ENCODE measurements around the gene MRPL55.

MRPL55 gene

DNA sequence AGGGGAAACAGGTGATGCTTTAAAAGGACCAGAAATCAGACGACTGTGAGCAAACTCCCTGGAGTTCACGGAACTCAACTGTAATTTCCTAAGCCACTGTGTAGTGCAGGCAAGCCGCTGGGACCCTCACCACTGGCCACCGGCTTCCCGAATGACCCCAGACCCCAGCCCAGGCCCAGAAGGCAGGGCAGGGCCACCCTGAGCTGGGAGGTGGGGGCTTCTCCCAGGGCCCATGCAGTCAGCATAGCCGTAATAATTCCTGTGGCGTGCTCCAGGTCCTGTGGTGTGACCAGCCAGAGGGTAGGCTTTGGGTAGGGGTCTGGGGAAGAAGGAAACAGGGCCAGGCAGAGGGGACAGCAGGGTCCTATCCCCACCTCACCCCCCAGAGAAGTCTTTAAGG is 30.1 kb downstream of the MRPL55 start:
- ChIA-PET CTCF (no interaction called here), POLR2A (no interaction called here)
- TF ChIP-seq, protein P1, sequence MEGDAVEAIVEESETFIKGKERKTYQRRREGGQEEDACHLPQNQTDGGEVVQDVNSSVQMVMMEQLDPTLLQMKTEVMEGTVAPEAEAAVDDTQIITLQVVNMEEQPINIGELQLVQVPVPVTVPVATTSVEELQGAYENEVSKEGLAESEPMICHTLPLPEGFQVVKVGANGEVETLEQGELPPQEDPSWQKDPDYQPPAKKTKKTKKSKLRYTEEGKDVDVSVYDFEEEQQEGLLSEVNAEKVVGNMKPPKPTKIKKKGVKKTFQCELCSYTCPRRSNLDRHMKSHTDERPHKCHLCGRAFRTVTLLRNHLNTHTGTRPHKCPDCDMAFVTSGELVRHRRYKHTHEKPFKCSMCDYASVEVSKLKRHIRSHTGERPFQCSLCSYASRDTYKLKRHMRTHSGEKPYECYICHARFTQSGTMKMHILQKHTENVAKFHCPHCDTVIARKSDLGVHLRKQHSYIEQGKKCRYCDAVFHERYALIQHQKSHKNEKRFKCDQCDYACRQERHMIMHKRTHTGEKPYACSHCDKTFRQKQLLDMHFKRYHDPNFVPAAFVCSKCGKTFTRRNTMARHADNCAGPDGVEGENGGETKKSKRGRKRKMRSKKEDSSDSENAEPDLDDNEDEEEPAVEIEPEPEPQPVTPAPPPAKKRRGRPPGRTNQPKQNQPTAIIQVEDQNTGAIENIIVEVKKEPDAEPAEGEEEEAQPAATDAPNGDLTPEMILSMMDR (IDR thresholded peaks at IDR 0.05; ENCODE audit: insufficient read depth, low read length, missing control alignments), result no peak
- no peak overlapping the region for H3K4me3 ChIP-seq (ENCODE audit: low read depth, low read length)
- DNase-seq (ENCODE audit: low read depth, low spot score), result no peak

DNA sequence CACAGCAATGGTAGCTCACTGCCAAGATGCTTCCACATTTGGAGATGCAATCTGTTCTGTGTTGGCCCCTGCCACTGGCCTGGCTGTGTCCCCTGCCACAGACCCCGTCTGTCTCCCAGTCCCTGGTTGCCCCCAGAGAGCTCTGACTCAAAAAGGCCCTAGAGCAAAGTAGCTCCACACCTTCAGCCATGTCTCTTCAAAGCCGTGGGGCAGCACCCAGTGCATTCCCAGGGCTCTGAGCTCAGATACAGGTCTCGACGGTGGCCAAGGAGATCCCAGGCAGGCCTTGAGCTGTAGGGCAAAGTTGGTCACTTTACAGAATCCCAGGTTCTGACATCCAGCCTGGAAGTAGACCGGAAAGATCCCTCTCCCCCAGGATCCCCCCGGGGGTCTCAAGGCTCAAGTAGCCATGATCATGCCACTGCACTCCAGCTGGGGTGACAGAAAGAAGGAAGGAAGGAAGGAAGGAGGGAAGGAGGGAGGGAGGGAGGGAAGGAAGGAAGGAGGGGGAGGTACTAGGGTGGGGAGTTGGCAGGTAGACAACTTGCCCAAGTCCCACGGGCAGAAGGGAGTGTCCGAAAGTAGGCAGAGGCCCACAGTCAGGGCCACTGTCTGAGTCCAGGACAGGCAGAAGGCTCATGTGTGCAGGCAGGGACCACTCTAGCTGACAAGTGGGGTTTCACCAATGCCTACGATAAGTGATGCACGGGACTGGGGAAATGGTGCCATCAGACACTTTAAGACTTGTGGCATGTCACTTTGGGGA is 31.4 kb downstream of the MRPL55 start:
- CTCF ChIA-PET, result interaction anchor here (1.1 to 1.3 kb wide), 2 partner anchors 73 to 78 kb away, joined by 3 read pairs; no protein-coding TSS in a partner anchor
- H3K4me3 ChIP-seq (ENCODE audit: low read depth, low read length), result no peak overlapping the region
- POLR2A ChIA-PET, result no interaction called here
- no peak for DNase-seq (ENCODE audit: low read depth, low spot score)
- TF ChIP-seq, protein P1 (IDR thresholded peaks at IDR 0.05; ENCODE audit: insufficient read depth, low read length, missing control alignments), result no peak

DNA sequence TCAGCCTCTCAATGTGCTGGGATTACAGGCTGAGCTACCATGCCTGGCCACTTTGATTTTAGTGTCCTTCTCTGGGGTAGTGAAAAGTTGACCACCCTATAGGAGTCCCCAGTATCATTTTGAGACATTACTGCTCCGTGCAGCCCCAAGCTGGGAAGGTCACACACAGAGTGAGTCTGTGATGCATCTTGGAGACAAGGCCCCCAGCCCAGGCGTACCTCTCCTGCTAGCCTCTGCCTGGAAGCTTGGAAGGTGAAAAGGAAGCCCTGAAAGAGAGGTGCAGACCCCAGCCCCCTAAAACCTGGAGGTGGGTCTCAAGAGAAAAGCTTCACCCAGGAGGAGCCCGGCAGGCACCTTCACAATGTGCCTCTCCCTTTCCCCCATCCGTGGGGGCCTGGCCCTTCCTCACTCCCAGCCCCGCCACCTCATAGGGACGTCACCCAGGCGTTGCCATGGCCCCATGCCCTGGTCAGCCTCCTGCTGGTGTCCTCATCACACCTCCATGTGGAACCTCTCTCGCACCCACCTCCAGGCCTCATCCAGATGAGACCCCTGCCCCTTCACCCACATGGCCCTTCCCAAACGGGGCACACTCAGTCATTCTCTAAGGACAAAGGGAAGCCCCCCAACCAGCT is 32.2 kb downstream of the MRPL55 start:
- POLR2A ChIA-PET, result no interaction called here
- DNase-seq (ENCODE audit: low read depth, low spot score), result no peak
- CTCF ChIA-PET, result interaction anchor here (1.1 to 1.5 kb wide), 3 partner anchors 72 to 89 kb away, joined by 3 read pairs; partner anchors contain the start of gene IBA57
- TF ChIP-seq, protein P1 (IDR thresholded peaks at IDR 0.05; ENCODE audit: insufficient read depth, low read length, missing control alignments), result no peak
- H3K4me3 ChIP-seq (ENCODE audit: low read depth, low read length), result no peak overlapping the region

DNA sequence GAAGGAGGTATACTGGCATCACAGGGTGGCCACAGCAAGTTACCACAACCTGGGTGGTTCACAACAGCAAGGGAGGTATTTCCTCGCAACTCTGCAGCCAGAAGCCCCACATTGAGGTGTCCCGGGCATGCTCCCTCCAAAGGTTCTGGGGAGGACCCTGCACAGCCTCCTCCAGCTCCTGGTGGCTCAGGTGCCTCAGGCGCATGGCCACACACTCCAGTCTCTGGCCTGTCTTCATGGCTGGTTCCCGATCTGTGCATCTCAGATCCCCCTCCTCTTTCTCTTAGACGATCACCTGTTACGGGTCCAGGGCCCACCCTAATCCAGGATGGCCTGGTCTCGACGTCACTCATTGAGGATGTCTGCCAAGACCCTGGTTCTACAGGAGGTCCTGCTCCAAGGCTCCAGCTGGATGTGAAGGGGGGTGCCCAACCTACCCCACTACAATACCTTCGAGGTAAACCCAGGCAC is 33.3 kb downstream of the MRPL55 start:
- H3K4me3 ChIP-seq (ENCODE audit: low read depth, low read length), result no peak overlapping the region
- no peak for DNase-seq (ENCODE audit: low read depth, low spot score)
- ChIA-PET CTCF (interaction anchor here (1.5 kb wide), 1 partner anchor 90 kb away, joined by 3 read pairs; the partner anchor contains the start of gene IBA57), POLR2A (no interaction called here)
- TF ChIP-seq, protein P1 (IDR thresholded peaks at IDR 0.05; ENCODE audit: insufficient read depth, low read length, missing control alignments), result no peak

DNA sequence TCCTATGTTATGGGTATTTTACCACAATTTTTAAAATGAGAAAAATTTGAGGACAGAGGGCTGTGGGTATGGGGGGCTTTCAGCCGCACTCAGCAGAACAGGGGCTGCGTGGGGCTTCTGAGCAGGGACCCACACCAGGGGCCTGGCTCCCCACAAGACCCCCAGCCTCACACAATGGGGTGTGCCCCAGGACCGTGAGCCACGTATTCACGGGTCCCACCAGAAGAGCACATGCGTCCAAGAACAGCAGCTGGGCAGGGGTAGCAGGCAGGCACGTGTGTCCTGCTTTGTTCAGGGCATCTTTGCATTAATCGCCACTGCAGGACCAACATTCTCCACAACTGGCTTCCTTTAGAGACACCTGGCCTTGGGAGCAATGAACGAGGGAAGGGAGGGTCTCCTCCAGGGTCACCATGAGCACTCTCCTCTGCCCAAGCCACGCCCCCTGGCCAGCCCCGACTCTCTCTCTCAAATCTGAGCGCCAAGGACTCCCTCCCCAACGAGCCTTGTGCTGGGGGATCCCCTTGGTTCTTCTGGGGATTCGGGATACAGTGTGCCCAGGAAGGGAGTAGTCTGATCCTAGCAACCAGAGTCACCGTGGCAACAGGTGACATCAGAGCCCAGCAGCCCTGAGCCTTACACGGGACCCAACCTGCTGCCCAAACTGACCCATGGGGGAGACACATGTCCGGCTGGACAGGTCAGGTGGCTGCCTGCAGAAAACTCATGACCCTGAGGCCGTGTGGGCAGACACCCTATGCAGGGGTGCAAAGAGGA is 34.0 kb downstream of the MRPL55 start:
- CTCF ChIA-PET, result interaction anchor here (0.9 to 1.7 kb wide), 3 partner anchors 9 to 76 kb away, joined by 3 to 12 read pairs (median 4); no protein-coding TSS in a partner anchor

More for the DNA sequence above, 34.0 kb downstream of the MRPL55 start:
- TF ChIP-seq, protein P1 (IDR thresholded peaks at IDR 0.05; ENCODE audit: insufficient read depth, low read length, missing control alignments), result no peak
- no peak for DNase-seq (ENCODE audit: low read depth, low spot score)
- POLR2A ChIA-PET, result no interaction called here
- no peak overlapping the region for H3K4me3 ChIP-seq (ENCODE audit: low read depth, low read length)
